ENCODE measurements around the gene METTL27.

GRCh38 chr7:73810998-73811360 lies 31.3 kb downstream of the METTL27 start:
- TF ChIP-seq MAX (CRISPR knock-in tag; IDR thresholded peaks at IDR 0.05) (no peak), MLX (CRISPR knock-in tag; conservative IDR thresholded peaks at IDR 0.05) (no peak), ELK1 (CRISPR knock-in tag; IDR thresholded peaks at IDR 0.05) (no peak), TFAM (CRISPR knock-in tag; conservative IDR thresholded peaks at IDR 0.05) (no peak), ZNF232 (CRISPR knock-in tag; IDR thresholded peaks at IDR 0.05) (no peak), CHD4 (IDR thresholded peaks at IDR 0.05; ENCODE audit: insufficient read depth, insufficient replicate concordance, low read depth, low read length, poor library complexity, severe bottlenecking) (no peak), SREBF2 (CRISPR knock-in tag; IDR thresholded peaks at IDR 0.05) (no peak), ZNF511 (CRISPR knock-in tag; IDR thresholded peaks at IDR 0.05) (no peak), ZZZ3 (IDR thresholded peaks at IDR 0.05) (no peak), RFX5 (IDR thresholded peaks at IDR 0.05; ENCODE audit: low read depth, low read length) (no peak), SNAPC5 (CRISPR knock-in tag; IDR thresholded peaks at IDR 0.05) (no peak), HDAC2 (IDR thresholded peaks at IDR 0.05) (no peak)
